H1 (cell line): Measurements from ENCODE around the gene FGFBP1. TPM values are rescaled to one million over a fixed set of nuclear protein-coding genes. Genes with fewer than 3 reads are reported as not detected.

Experiments
- CTCF ChIA-PET: fragments of 300-600 bp; sonication (Branson Sonifier 250); formaldehyde crosslinking; loops from one replicate; lab custom pipeline; 2021; ENCODE audit not compliant: partially characterized antibody; lab: Charles Lee
- POLR2A ChIA-PET: fragments of 300-600 bp; sonication (Branson Sonifier 250); formaldehyde crosslinking; loops from one replicate; lab custom pipeline; 2021; ENCODE audit warnings: inconsistent platforms; ENCODE audit not compliant: partially characterized antibody; lab: Charles Lee
- DNase-seq, 2 experiments: peaks; one replicate each; pipeline versions ENCODE4 v3.0.0 to v3.0.0-alpha.2; 2010 to 2022; ENCODE audit warnings: low spot score in 2 of 2, low read depth in 1 of 2, mixed read lengths in 1 of 2
- FAIRE-seq: peaks from 2 replicates; lab custom pipeline; 2011; peaks lifted over from hg19 to GRCh38; lab: Jason Lieb, UNC
- H2AFZ ChIP-seq: 2 replicates; pipeline ENCODE4 v1.8.1; 2012; ENCODE audit warnings: low read length, inconsistent platforms
- H2AK5ac ChIP-seq: 2 replicates; pipeline ENCODE4 v1.6.1; 2013; ENCODE audit warnings: low read depth, low read length
- H2BK120ac ChIP-seq: replicated peaks from 2 replicates; pipeline ENCODE3; 2013; ENCODE audit warnings: low read depth, low read length, inconsistent platforms
- H2BK12ac ChIP-seq: 2 replicates; pipeline ENCODE4 v1.6.1; 2013; ENCODE audit warnings: low read depth, low read length
- H2BK15ac ChIP-seq: 2 replicates; pipeline ENCODE4 v1.6.1; 2013; ENCODE audit warnings: low read length
- H2BK20ac ChIP-seq: 2 replicates; pipeline ENCODE4 v1.6.1; 2013; ENCODE audit warnings: low read length
- H2BK5ac ChIP-seq: 2 replicates; pipeline ENCODE4 v1.6.1; 2013; ENCODE audit warnings: low read depth, low read length
- H3K14ac ChIP-seq: 2 replicates; pipeline ENCODE4 v1.6.1; 2013; ENCODE audit warnings: inconsistent platforms; ENCODE audit not compliant: insufficient read length
- H3K18ac ChIP-seq: 2 replicates; pipeline ENCODE4 v1.6.1; 2013; ENCODE audit warnings: low read length; ENCODE audit errors: extremely low read depth
- H3K23ac ChIP-seq: 2 replicates; pipeline ENCODE4 v1.6.1; 2013; ENCODE audit warnings: inconsistent platforms; ENCODE audit not compliant: insufficient read length
- H3K23me2 ChIP-seq: 2 replicates; pipeline ENCODE4 v1.6.1; 2013; ENCODE audit warnings: low read depth, low read length
- H3K27ac ChIP-seq: 2 replicates; pipeline ENCODE4 v1.6.1; 2011; ENCODE audit warnings: low read depth, low read length, inconsistent platforms
- H3K27me3 ChIP-seq, 4 experiments: replicated peaks in 1 of 4; 1 replicate in 1 of 4; 2 replicates in 3 of 4; pipeline versions ENCODE4 v1.6.1 to v1.8.1; 2011 to 2013; ENCODE audit warnings: low read length in 3 of 4, mild to moderate bottlenecking in 3 of 4, inconsistent platforms in 2 of 4, mixed read lengths in 2 of 4, moderate library complexity in 1 of 4; ENCODE audit not compliant: control insufficient read depth in 3 of 4, insufficient read depth in 3 of 4; ENCODE audit errors: extremely low read depth in 1 of 4
- H3K36me3 ChIP-seq, 4 experiments: 2 replicates each; pipeline versions ENCODE4 v1.6.1 to v1.8.1; 2011 to 2013; ENCODE audit warnings: mild to moderate bottlenecking in 4 of 4, low read length in 3 of 4, moderate library complexity in 2 of 4, control low read depth in 1 of 4, inconsistent platforms in 1 of 4; ENCODE audit not compliant: insufficient read depth in 4 of 4, control insufficient read depth in 2 of 4
- H3K4ac ChIP-seq: replicated peaks from 2 replicates; pipeline ENCODE3; 2013; ENCODE audit warnings: low read length, low read depth, mixed read lengths, inconsistent platforms; ENCODE audit not compliant: insufficient read length
- H3K4me1 ChIP-seq, 4 experiments: replicated peaks in 1 of 4; 1 replicate in 1 of 4; 2 replicates in 3 of 4; pipeline versions ENCODE4 v1.6.1 to v1.8.1; 2011 to 2013; ENCODE audit warnings: low read length in 3 of 4, inconsistent platforms in 2 of 4, mixed read lengths in 1 of 4; ENCODE audit not compliant: insufficient read depth in 4 of 4, control insufficient read depth in 3 of 4
- H3K4me2 ChIP-seq, 2 experiments: 2 replicates each; pipeline versions ENCODE4 v1.6.1 to v1.8.1; 2011 to 2013; ENCODE audit warnings: low read depth in 2 of 2, low read length in 2 of 2, control low read depth in 1 of 2, inconsistent platforms in 1 of 2, mild to moderate bottlenecking in 1 of 2; ENCODE audit not compliant: insufficient read depth in 1 of 2
- H3K4me3 ChIP-seq, 4 experiments: fragments of 200-600, 300-600 bp in 1 of 4; sonication (generic), shearing (Covaris generic), sonication (Bioruptor Twin) in 1 of 4; 2 replicates each; pipeline versions ENCODE4 v1.5.1 to v1.8.1; 2011 to 2016; ENCODE audit warnings: low read length in 4 of 4, low read depth in 3 of 4, control low read depth in 2 of 4, inconsistent platforms in 2 of 4, mild to moderate bottlenecking in 2 of 4, mixed read lengths in 1 of 4, moderate library complexity in 1 of 4; ENCODE audit not compliant: insufficient read depth in 2 of 4; ENCODE audit errors: extremely low read depth in 1 of 4
- H3K56ac ChIP-seq: replicated peaks from 2 replicates; pipeline ENCODE3; 2013; ENCODE audit warnings: low read depth, mild to moderate bottlenecking, mixed read lengths, low read length, inconsistent platforms; ENCODE audit not compliant: insufficient read length
- H3K79me1 ChIP-seq: 2 replicates; pipeline ENCODE4 v1.6.1; 2013; ENCODE audit warnings: low read depth, low read length, control low read depth
- H3K79me2 ChIP-seq, 2 experiments: 2 replicates each; pipeline versions ENCODE4 v1.6.1 to v1.8.1; 2012 to 2013; ENCODE audit warnings: low read length in 2 of 2, mild to moderate bottlenecking in 2 of 2, inconsistent platforms in 1 of 2; ENCODE audit not compliant: insufficient read depth in 2 of 2, control insufficient read depth in 1 of 2
- H3K9ac ChIP-seq, 4 experiments: replicated peaks in 1 of 4; 1 replicate in 1 of 4; 2 replicates in 3 of 4; pipeline versions ENCODE4 v1.6.1 to v1.8.1; 2011 to 2013; ENCODE audit warnings: low read depth in 3 of 4, low read length in 3 of 4, control low read depth in 2 of 4, mild to moderate bottlenecking in 2 of 4, moderate library complexity in 2 of 4, inconsistent platforms in 1 of 4; ENCODE audit errors: extremely low read depth in 1 of 4
- H3K9me3 ChIP-seq, 2 experiments: 2 replicates each; pipeline versions ENCODE4 v1.6.1 to v1.8.1; 2012 to 2013; ENCODE audit warnings: mild to moderate bottlenecking in 2 of 2, moderate library complexity in 2 of 2, control low read depth in 1 of 2, inconsistent platforms in 1 of 2, low read depth in 1 of 2, low read length in 1 of 2, mixed read lengths in 1 of 2; ENCODE audit not compliant: insufficient read depth in 2 of 2
- H4K20me1 ChIP-seq, 2 experiments: replicated peaks in 1 of 2; 2 replicates each; pipeline versions ENCODE3 to v1.8.1; 2011 to 2013; ENCODE audit warnings: inconsistent platforms in 2 of 2, low read length in 2 of 2, mild to moderate bottlenecking in 1 of 2; ENCODE audit not compliant: insufficient read depth in 2 of 2, control insufficient read depth in 1 of 2
- H4K5ac ChIP-seq: 2 replicates; pipeline ENCODE4 v1.6.1; 2013; ENCODE audit warnings: low read length, low read depth, mixed read lengths, inconsistent platforms; ENCODE audit not compliant: insufficient read length
- H4K8ac ChIP-seq: 2 replicates; pipeline ENCODE4 v1.8.0; 2013; ENCODE audit warnings: mild to moderate bottlenecking, moderate library complexity, low read length, inconsistent platforms; ENCODE audit not compliant: insufficient read depth; ENCODE audit errors: extremely low read depth
- H4K91ac ChIP-seq: replicated peaks from 2 replicates; pipeline ENCODE3; 2013; ENCODE audit warnings: low read length, mixed read lengths, inconsistent platforms; ENCODE audit not compliant: insufficient read length
- CBX8 ChIP-seq: fragments of 300-800, 300-1000 bp; sonication (generic); IDR thresholded peaks from 2 replicates; pipeline ENCODE4 v1.7.1; 2016; ENCODE audit warnings: low read depth, low read length, borderline replicate concordance
- SRF ChIP-seq: IDR thresholded peaks from 2 replicates; pipeline ENCODE4 v1.6.1; 2011; ENCODE audit warnings: mild to moderate bottlenecking, low read depth, low read length, moderate library complexity
- TAF7 ChIP-seq: optimal IDR thresholded peaks from 2 replicates; pipeline ENCODE3; 2011; ENCODE audit warnings: low read depth, mild to moderate bottlenecking, inconsistent platforms, low read length, moderate library complexity, borderline replicate concordance
- WGBS, 2 experiments: shearing (Covaris generic) in 1 of 2; methylation state at CpG; one replicate each; pipeline versions ENCODE4 v1.1.6 to v1.1.7; 2013 to 2015; ENCODE audit warnings: low lambda C conversion rate in 2 of 2, mixed read lengths in 2 of 2, inconsistent platforms in 1 of 2, low coverage in 1 of 2, missing lambda C conversion rate in 1 of 2; ENCODE audit not compliant: insufficient replicate concordance in 2 of 2, insufficient coverage in 1 of 2, insufficient read length in 1 of 2; ENCODE audit errors: extremely low coverage in 1 of 2, missing lambda C conversion rate in 1 of 2; 5-methylcytosine and 5-hydroxymethylcytosine counted together
- polyA plus RNA-seq, 7 experiments: library from polyadenylated mRNA; depleted of rRNA in 3 of 7; stranded (reverse) in 5 of 7; unstranded in 2 of 7; fragments of >200 nt in 5 of 7; fragments of 200-250 nt in 2 of 7; gene quantifications; 1 replicate in 5 of 7; 2 replicates in 1 of 7; 4 replicates in 1 of 7; pipeline versions ENCODE4 v1.2.1 to v1.2.3, GENCODE V29; 2011 to 2013; ENCODE audit warnings: missing spikeins in 2 of 7, mixed read lengths in 2 of 7
- total RNA-seq: library from RNA; stranded (reverse); fragmentation: NEBNext Ultra II Directional; extraction: Animal tissue kit (Norgen Biotek cat#: 25700); gene quantifications from 2 replicates; pipeline ENCODE4 v1.2.1, GENCODE V29; 2021

The FGFBP1 gene
- total and polyA plus RNA-seq, 2 of the 8 experiments (the other 6 are each of a cell fraction or from before 2014, with no cell fraction given), result 0.17 to 0.20 TPM

GRCh38 chr4:15948826-15949225, 10.3 kb upstream of the FGFBP1 start:
- no peaks in the 10 kb centered on the region for H3K23me2 ChIP-seq
- no peak overlapping the region for H2BK20ac ChIP-seq
- no peak overlapping the region for H4K8ac ChIP-seq
- no peak overlapping the region for H2AFZ ChIP-seq
- no peaks in the 10 kb centered on the region for H3K36me3 ChIP-seq
- H3K79me1 ChIP-seq, result no peaks in the 10 kb centered on the region
- no peaks in the 10 kb centered on the region for H3K79me2 ChIP-seq
- H4K91ac ChIP-seq, result no peak overlapping the region
- no peak overlapping the region for H3K9ac ChIP-seq
- H2BK15ac ChIP-seq, result no peak overlapping the region
- H3K56ac ChIP-seq, result no peak overlapping the region
- no peak overlapping the region for H3K14ac ChIP-seq
- ChIA-PET CTCF (interaction anchor here (1.1 to 6.2 kb wide), 5 partner anchors 18 to 144 kb away, joined by 3 to 52 read pairs (median 5); no protein-coding TSS in a partner anchor), POLR2A (no interaction called here)
- no peaks in the 10 kb centered on the region for H4K20me1 ChIP-seq
- no peak overlapping the region for H2BK5ac ChIP-seq
- no peak overlapping the region for H3K4me2 ChIP-seq
- H3K4me1 ChIP-seq, result no peaks in the 10 kb centered on the region
- H3K4ac ChIP-seq, result no peak overlapping the region
- no peaks in the 10 kb centered on the region for H3K27me3 ChIP-seq
- no peak overlapping the region for H3K27ac ChIP-seq
- no peak overlapping the region for H2BK12ac ChIP-seq
- DNase-seq (no peak), FAIRE-seq (no peak)
- WGBS, 2 experiments, result 92% methylated on average over 9 of the region's 9 CpGs; no CpG with 5 or more reads in 1 of the 2 experiments
- H2BK120ac ChIP-seq, result no peak overlapping the region
- peaks cover 0 to 4% of the 10 kb centered on the region in 2 experiments; a peak in 1 of 4 replicates for H3K9me3 ChIP-seq
- no peak overlapping the region for H2AK5ac ChIP-seq
- H3K4me3 ChIP-seq, result no peak overlapping the region
- H4K5ac ChIP-seq, result no peak overlapping the region
- no peak overlapping the region for H3K18ac ChIP-seq
- H3K23ac ChIP-seq, result no peak overlapping the region
- TF ChIP-seq SRF (no peak), TAF7 (no peak), CBX8 (no peak)
